HG03108 (cell line): Measurements from ENCODE around the gene STX1B.

Experiments
- ATAC-seq: cut with Tn5 transposase; IDR thresholded peaks from one replicate; pipeline ENCODE4 v1.9.1; 2021; ENCODE audit warnings: moderate library complexity; ENCODE audit not compliant: unreplicated experiment

Gene STX1B

GRCh38 chr16:30980434-30980833, 30.0 kb downstream of the STX1B start:
- ATAC-seq = no peak

GRCh38 chr16:30980023-30980371, 30.4 kb downstream of the STX1B start:
- no peak for ATAC-seq

GRCh38 chr16:30979170-30980022, 31.0 kb downstream of the STX1B start:
- ATAC-seq = no peak

GRCh38 chr16:30977502-30977901, 32.9 kb downstream of the STX1B start:
- ATAC-seq = no peak

GRCh38 chr16:30976486-30976885, 34.0 kb downstream of the STX1B start:
- ATAC-seq = no peak

GRCh38 chr16:30974348-30974747, 36.1 kb downstream of the STX1B start:
- no peak for ATAC-seq

- ATAC-seq = no peak
Measured at GRCh38 chr16:30972872-30973271, 37.6 kb downstream of the STX1B start.

GRCh38 chr16:30971298-30971697, 39.1 kb downstream of the STX1B start:
- no peak for ATAC-seq

GRCh38 chr16:30969246-30969842, 41.1 kb downstream of the STX1B start:
- ATAC-seq = no peak

GRCh38 chr16:30967795-30968194, 42.6 kb downstream of the STX1B start:
- no peak for ATAC-seq

GRCh38 chr16:30966033-30966619, 44.3 kb downstream of the STX1B start:
- ATAC-seq = no peak

GRCh38 chr16:30965436-30965835, 45.0 kb downstream of the STX1B start:
- ATAC-seq = no peak

- no peak for ATAC-seq
Measured at GRCh38 chr16:30964574-30965226, 45.7 kb downstream of the STX1B start.

- no peak for ATAC-seq
Measured at GRCh38 chr16:30963925-30964511, 46.4 kb downstream of the STX1B start.

GRCh38 chr16:30961384-30961783, 49.1 kb downstream of the STX1B start:
- no peak for ATAC-seq

GRCh38 chr16:30958175-30959079, 52.0 kb downstream of the STX1B start:
- ATAC-seq = peak; percentile 9

- ATAC-seq = peak; percentile 62
Measured at GRCh38 chr16:30957456-30958174, 52.8 kb downstream of the STX1B start, which contains the start of gene SETD1A. Gene SETD1A (plus strand): TSS chr16:30957754. CDS start chr16:30958732, 978 bp downstream.

GRCh38 chr16:30956601-30957455, 53.6 kb downstream of the STX1B start:
- peak; percentile 27 for ATAC-seq

GRCh38 chr16:30954993-30955392, 55.4 kb downstream of the STX1B start:
- no peak for ATAC-seq
